Measurements from ENCODE around the gene LAMA3. TPM values are rescaled to one million over a fixed set of nuclear protein-coding genes. Genes with fewer than 3 reads are reported as not detected.

Gene LAMA3
- total RNA-seq, 1 donor from 2014 or later: not detected

DNA sequence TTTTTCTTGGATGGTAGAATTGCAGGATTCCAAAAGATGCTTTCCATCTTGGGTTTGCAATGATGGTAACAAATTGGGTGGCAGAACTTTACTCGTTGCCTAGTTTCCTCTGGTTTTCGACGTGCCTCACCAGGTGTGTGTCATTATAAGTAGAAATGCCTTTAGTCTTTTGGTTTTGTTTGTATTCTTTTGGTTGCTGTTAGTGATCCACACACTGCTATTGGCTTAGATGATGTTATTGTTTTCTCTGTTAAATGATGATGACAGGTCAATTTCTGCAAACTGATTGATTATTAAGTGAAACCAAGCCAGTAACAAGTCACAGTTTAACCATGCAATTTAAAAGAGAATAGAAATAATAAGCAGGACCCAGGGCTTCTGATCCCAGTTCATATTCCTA is 6.1 kb upstream of the LAMA3 start:
- H3K9me3 Mint-ChIP-seq: no peaks in the 10 kb centered on the region
- H3K36me3 Mint-ChIP-seq (ENCODE audit: low read depth): no peaks in the 10 kb centered on the region
- H3K4me3 Mint-ChIP-seq: no peak overlapping the region
- H3K27ac Mint-ChIP-seq: no peak overlapping the region
- intact Hi-C loops (cut with micrococcal nuclease): no loop called here
- no peaks in the 10 kb centered on the region for H3K4me1 Mint-ChIP-seq
- DNase-seq: no peak
- peaks cover 64% of the 10 kb centered on the region for H3K27me3 Mint-ChIP-seq

DNA sequence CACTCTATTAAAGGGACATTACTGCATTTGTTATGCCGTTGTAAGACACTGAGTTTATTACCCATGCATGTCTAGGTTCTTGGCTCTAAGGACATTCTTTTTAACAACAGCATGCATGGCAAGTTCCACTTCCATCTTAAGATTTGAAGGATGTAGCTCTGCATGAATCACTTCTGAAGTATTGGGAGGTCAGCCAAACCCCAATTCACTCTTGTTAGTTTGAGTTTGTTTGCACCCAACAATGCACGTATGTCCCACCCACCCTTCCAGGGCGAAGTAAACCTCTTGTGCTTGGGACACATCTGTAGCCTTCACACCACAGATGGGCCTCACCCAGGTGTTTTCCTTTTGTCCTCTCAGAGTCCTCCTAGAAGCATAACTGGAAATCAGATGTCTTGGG is 5.6 kb upstream of the LAMA3 start:
- Mint-ChIP-seq H3K4me1 (peaks cover under 1% of the 10 kb centered on the region), H3K9me3 (no peaks in the 10 kb centered on the region), H3K27ac (no peak overlapping the region), H3K36me3 (ENCODE audit: low read depth) (no peaks in the 10 kb centered on the region), H3K4me3 (no peak overlapping the region), H3K27me3 (peaks cover 67% of the 10 kb centered on the region)
- DNase-seq: no peak
- intact Hi-C loops (cut with micrococcal nuclease): no loop called here

DNA sequence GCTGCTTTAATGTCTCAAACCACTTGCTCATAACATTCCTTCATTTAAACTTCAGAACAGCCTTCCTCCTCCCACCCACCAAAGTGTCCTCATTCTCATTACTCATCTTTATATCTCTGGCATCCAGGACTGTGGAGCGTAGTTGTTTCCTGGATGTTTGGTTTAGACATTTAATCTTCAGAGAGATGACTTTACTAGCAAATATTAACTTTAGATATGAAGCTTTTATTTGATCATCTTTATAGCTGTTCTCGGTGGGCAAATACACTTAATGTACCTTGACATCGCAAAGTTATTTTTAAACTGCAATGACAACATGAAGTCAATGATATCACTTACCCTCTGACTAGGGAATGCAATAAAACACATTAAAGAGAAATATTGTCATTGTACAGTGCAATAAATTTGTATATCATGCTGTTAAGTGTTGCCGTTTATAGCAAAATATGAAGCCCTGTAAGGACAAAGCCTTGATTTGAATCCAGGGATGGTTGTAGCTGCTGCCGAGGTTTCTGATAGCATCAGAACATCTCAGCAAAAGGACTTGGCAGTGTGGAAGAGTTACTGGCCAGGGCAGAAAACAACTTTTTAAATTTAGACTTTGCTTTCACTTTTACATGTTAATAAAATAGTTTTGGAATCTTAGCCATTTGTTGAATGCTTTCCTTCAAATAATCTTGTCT is 4.6 kb upstream of the LAMA3 start:
- Mint-ChIP-seq H3K27ac (no peak overlapping the region), H3K4me3 (no peak overlapping the region), H3K9me3 (no peaks in the 10 kb centered on the region), H3K27me3 (peaks cover 64% of the 10 kb centered on the region), H3K4me1 (peaks cover 4% of the 10 kb centered on the region), H3K36me3 (ENCODE audit: low read depth) (no peaks in the 10 kb centered on the region)
- intact Hi-C loops (cut with micrococcal nuclease): no loop called here
- DNase-seq: no peak

GRCh38 chr18:23688528-23688927 is 725 bp upstream of the LAMA3 start:
- no peaks in the 10 kb centered on the region for H3K36me3 Mint-ChIP-seq (ENCODE audit: low read depth)
- H3K4me1 Mint-ChIP-seq: peaks cover 7% of the 10 kb centered on the region
- no peak overlapping the region for H3K27ac Mint-ChIP-seq
- H3K27me3 Mint-ChIP-seq: peaks cover 57% of the 10 kb centered on the region
- H3K9me3 Mint-ChIP-seq: no peaks in the 10 kb centered on the region
- no peak overlapping the region for H3K4me3 Mint-ChIP-seq
- no peak for DNase-seq
- intact Hi-C loops (cut with micrococcal nuclease): no loop called here

GRCh38 chr18:23689616-23690504 is 607 bp downstream of the LAMA3 start:
- no peaks in the 10 kb centered on the region for H3K36me3 Mint-ChIP-seq (ENCODE audit: low read depth)
- intact Hi-C loops (cut with micrococcal nuclease): no loop called here
- DNase-seq: peak; percentile 61
- H3K4me1 Mint-ChIP-seq: peaks cover 7% of the 10 kb centered on the region
- H3K27ac Mint-ChIP-seq: no peak overlapping the region
- H3K9me3 Mint-ChIP-seq: no peaks in the 10 kb centered on the region
- peaks cover 59% of the 10 kb centered on the region for H3K27me3 Mint-ChIP-seq
- peak overlapping the region; percentile 49 for H3K4me3 Mint-ChIP-seq

DNA sequence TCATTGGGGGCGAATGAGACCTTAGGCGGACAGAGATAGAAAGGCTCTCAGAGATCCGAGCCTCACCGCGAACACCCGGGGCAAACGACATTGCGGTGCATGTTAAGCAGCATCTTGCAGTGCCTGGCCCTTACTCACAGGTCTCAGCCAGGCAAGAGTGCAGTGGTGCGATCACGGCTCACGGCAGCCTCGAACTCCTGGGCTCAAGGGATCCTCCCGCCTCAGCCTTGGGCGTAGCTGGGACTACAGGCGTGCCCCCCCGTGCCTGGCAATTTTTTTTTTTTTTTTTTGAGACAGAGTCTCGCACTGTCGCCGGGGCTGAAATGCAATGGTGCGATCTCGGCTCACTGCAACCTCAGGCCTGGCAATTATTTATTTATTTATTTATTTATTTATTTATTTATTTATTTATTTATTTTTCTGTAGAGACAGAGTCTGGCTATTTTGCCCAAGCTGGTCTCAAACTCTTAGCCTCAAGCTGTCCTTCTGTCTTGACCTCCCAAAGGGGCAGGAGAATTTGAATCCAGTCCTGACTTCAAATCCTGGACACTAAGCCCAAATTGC is 1.3 kb downstream of the LAMA3 start:
- H3K9me3 Mint-ChIP-seq: no peaks in the 10 kb centered on the region
- H3K36me3 Mint-ChIP-seq (ENCODE audit: low read depth): no peaks in the 10 kb centered on the region
- H3K27me3 Mint-ChIP-seq: peaks cover 61% of the 10 kb centered on the region
- intact Hi-C loops (cut with micrococcal nuclease): no loop called here
- no peak for DNase-seq
- H3K4me3 Mint-ChIP-seq: peak overlapping the region; percentile 49
- no peak overlapping the region for H3K27ac Mint-ChIP-seq
- H3K4me1 Mint-ChIP-seq: peaks cover 7% of the 10 kb centered on the region

DNA sequence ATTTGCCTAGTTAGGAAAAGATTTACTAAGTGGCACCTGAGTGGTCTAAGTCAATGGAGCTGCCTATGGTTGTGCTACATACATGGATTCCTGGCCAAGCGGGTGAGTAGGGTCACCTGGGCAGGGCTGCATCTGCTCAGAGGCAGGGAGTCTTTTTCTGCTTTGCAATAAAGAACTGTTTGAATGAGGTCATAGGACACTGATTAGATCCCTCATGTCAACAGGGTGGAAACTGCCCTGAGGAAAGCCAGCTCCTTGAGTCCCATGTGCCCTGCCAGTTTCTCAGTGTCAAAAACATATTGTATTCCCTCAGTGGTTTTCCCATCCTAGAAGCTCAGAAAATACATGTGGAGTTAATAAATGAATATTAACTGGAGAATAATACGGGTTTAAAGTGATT is 4.6 kb downstream of the LAMA3 start:
- no peak overlapping the region for H3K27ac Mint-ChIP-seq
- H3K4me1 Mint-ChIP-seq: peaks cover 5% of the 10 kb centered on the region
- H3K9me3 Mint-ChIP-seq: no peaks in the 10 kb centered on the region
- no peak for DNase-seq
- H3K4me3 Mint-ChIP-seq: no peak overlapping the region
- H3K27me3 Mint-ChIP-seq: peaks cover 37% of the 10 kb centered on the region
- no peaks in the 10 kb centered on the region for H3K36me3 Mint-ChIP-seq (ENCODE audit: low read depth)
- intact Hi-C loops (cut with micrococcal nuclease): no loop called here

DNA sequence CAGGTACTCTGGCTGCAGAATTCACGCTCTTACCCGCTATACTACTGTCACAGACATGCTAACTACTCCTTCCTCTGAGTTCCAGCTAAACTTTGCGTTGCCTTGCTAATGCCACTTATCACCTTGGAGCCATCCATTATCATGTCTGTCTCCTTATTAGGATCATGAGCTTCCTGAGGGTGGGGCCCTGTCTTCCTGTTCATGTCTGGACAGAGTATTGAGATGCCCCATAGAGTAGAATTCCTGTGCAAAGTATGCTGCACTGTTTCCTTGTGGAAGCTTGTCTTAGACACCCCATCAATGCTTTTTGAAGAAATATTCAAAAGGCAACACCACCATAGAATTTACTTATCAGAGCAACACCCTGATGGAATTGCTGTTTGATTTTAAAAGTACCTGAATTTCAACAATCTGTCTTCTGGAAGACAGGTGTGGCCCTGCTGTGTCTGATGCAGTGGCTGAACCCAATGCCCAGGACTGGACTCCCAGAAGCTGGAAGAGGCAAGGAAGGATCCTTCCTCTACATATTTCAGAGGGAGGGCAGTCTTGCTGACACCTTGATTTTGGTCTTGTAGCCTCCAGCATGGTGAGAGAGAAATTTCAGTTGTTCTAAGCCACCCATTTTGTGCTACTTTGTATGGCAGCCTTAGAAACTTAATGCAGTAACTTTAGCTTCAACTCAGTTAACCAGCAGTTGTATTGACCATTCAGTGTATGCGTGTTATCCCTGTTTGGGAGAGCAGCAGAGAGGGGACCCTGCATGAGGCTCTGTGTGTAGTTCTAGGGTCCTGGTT is 5.6 kb downstream of the LAMA3 start:
- H3K9me3 Mint-ChIP-seq: no peaks in the 10 kb centered on the region
- H3K36me3 Mint-ChIP-seq (ENCODE audit: low read depth): no peaks in the 10 kb centered on the region
- H3K4me1 Mint-ChIP-seq: peaks cover 3% of the 10 kb centered on the region
- H3K4me3 Mint-ChIP-seq: no peak overlapping the region
- H3K27me3 Mint-ChIP-seq: peaks cover 36% of the 10 kb centered on the region
- no peak overlapping the region for H3K27ac Mint-ChIP-seq
- intact Hi-C loops (cut with micrococcal nuclease): no loop called here
- no peak for DNase-seq

DNA sequence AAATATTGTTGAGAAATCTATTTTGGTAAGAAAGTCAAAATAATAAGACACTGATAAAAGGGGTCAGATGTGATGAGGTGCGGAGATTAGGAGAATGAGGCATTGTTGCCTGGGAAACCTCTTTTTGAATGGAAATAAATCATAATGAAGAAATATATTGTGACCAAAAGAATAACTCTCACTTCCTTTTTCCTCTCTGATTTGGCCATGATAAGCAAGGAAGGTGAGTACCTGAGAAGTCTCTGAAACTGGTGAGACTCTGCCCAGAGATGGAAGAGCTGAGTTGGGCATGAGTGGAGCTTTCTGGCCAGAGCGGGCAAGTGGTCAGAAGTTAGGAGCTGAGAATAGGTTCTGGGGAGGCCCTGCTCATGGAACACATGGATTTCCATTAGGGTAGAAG is 11.8 kb downstream of the LAMA3 start:
- no peak for DNase-seq
- Mint-ChIP-seq H3K4me3 (no peak overlapping the region), H3K9me3 (no peaks in the 10 kb centered on the region), H3K27me3 (peaks cover 32% of the 10 kb centered on the region), H3K4me1 (no peaks in the 10 kb centered on the region), H3K36me3 (ENCODE audit: low read depth) (no peaks in the 10 kb centered on the region), H3K27ac (no peak overlapping the region)
- intact Hi-C loops (cut with micrococcal nuclease): loop anchor here (10.0 kb wide), 1 partner anchor 76 kb away; no protein-coding TSS in a partner anchor

GRCh38 chr18:23701544-23702064 is 12.4 kb downstream of the LAMA3 start:
- Mint-ChIP-seq H3K27ac (no peak overlapping the region), H3K27me3 (peaks cover 32% of the 10 kb centered on the region), H3K4me1 (no peaks in the 10 kb centered on the region), H3K4me3 (no peak overlapping the region), H3K9me3 (no peaks in the 10 kb centered on the region), H3K36me3 (ENCODE audit: low read depth) (no peaks in the 10 kb centered on the region)
- no peak for DNase-seq
- intact Hi-C loops (cut with micrococcal nuclease): loop anchor here (10.0 kb wide), 1 partner anchor 77 kb away; no protein-coding TSS in a partner anchor

DNA sequence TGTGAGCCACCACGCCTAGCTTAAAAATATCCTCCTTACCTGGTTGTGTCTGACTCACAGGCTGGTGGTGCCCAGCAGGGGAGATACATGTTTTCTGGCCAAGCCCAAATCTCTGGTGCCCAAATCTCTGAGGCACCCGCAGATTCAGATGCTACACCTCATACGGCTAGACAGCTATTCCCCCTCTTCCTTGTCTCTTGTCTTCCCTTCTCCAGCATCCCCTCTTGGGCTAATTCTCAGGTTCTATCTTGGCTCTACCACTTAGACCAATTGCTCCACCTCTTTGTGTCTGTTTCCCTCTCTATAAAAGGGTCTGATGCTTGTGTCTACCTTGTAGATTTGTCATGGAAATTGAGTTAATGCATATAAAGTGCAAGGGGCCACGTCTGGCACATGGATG is 13.4 kb downstream of the LAMA3 start:
- Mint-ChIP-seq H3K27ac (no peak overlapping the region), H3K4me1 (no peaks in the 10 kb centered on the region), H3K4me3 (no peak overlapping the region), H3K9me3 (peaks cover 4% of the 10 kb centered on the region), H3K36me3 (ENCODE audit: low read depth) (no peaks in the 10 kb centered on the region), H3K27me3 (peaks cover 32% of the 10 kb centered on the region)
- intact Hi-C loops (cut with micrococcal nuclease): loop anchor here (10.0 kb wide), 1 partner anchor 78 kb away; no protein-coding TSS in a partner anchor
- DNase-seq: no peak

DNA sequence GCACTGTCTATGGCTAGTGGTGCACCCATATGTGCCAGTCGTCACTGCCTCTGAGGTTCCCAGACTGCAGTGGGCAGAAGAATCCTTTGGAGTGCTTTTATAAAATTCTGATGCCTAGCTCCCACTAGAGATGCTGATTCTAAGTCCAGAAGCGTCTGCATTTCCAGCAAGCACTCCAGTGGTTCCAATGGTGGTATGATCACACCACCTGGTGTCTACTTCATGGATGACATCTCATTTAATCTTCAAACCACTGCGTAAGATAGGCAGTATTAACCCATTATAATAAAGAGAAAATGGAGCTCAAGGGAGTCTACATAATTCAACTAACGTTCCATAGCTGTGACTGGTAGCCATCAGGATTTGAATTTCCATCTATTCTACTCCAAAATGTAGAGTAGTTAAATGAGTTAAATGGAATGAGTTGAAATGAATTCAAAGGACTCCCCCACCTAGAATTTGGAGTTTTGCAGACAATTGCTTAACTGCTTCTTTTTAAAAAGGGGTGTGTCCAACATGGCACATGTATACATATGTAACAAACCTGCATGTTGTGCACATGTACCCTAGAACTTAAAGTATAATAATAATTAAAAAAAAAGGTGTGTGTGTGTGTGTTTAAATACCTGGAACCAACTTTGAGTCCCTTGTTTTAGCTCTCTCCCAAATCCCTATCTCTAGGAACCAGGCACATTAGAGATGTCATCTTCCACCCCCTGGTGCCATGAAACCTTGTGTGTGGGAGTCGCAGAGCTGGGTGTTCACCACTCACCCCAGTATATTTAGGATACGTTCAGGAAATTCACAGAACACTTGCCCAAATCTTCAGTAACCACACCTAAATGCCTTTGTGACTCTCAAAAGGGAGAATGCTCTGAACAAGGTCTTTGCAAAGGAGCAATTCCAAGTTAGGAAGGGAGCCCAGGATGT is 14.1 kb downstream of the LAMA3 start:
- Mint-ChIP-seq H3K27ac (no peak overlapping the region), H3K9me3 (peaks cover 8% of the 10 kb centered on the region), H3K27me3 (peaks cover 36% of the 10 kb centered on the region), H3K4me3 (no peak overlapping the region), H3K36me3 (ENCODE audit: low read depth) (no peaks in the 10 kb centered on the region), H3K4me1 (no peaks in the 10 kb centered on the region)
- peak; percentile 76 for DNase-seq
- intact Hi-C loops (cut with micrococcal nuclease): loop anchor here (10.0 kb wide), 1 partner anchor 79 kb away; no protein-coding TSS in a partner anchor

All from activated CD4-positive, alpha-beta T cell treated with anti-CD3 and anti-CD28 coated beads, Interleukin-2, amount 10 ng/mL, durations not matched to agents 24 days and 14 days (primary cell).